Lower lobe of right lung (tissue), 2 donors: ENCODE data around the gene TMEM63A. TPM values are rescaled to one million over a fixed set of nuclear protein-coding genes. Genes with fewer than 3 reads are reported as not detected.

Experiments
- ATAC-seq, 2 donors: fragments of 200-7000 bp; cut with Tn5 transposase; one replicate each; pipeline ENCODE4 v1.9.1; 2020 to 2022; ENCODE audit warnings: mild to moderate bottlenecking in 2 of 2, moderate library complexity in 2 of 2
- DNase-seq: peaks from one replicate; pipeline ENCODE4 v3.0.0-alpha.2; 2020
- H3K27ac ChIP-seq: fragments of 200-600 bp; one replicate; pipeline ENCODE4 v1.8.0; 2022
- H3K27me3 ChIP-seq: fragments of 200-600 bp; one replicate; pipeline ENCODE4 v1.8.0; 2022; ENCODE audit warnings: low read depth
- H3K36me3 ChIP-seq: fragments of 200-600 bp; one replicate; pipeline ENCODE4 v1.8.0; 2022; ENCODE audit warnings: mild to moderate bottlenecking
- H3K4me1 ChIP-seq: fragments of 200-600 bp; one replicate; pipeline ENCODE4 v1.8.0; 2022
- H3K4me3 ChIP-seq: fragments of 200-600 bp; one replicate; pipeline ENCODE4 v1.8.0; 2022; ENCODE audit warnings: mild to moderate bottlenecking
- H3K9me3 ChIP-seq: fragments of 200-600 bp; one replicate; pipeline ENCODE4 v1.8.0; 2022
- intact Hi-C: fragments of 100-400 bp; cut with DNase I; formaldehyde crosslinking; loops from one replicate; pipeline ENCODE4 v1.11.0; 2022
- total RNA-seq: library from RNA; stranded (reverse); fragmentation: NEBNext Ultra II Directional; extraction: Animal tissue kit (Norgen Biotek cat#: 25700); gene quantifications from one replicate; pipeline ENCODE4 v1.2.1, GENCODE V29; 2021
- TF ChIP-seq, protein P1 (sequence below): fragments of 200-600 bp; IDR thresholded peaks from one replicate; pipeline ENCODE4 v1.8.0; 2022; ENCODE audit warnings: antibody characterized with exemption, mild to moderate bottlenecking
- donor health status: DM: no; HTN: yes; CAD: no; lungs with severe emphysema.

TMEM63A gene
- total RNA-seq, 1 donor from 2014 or later = 141 TPM

DNA sequence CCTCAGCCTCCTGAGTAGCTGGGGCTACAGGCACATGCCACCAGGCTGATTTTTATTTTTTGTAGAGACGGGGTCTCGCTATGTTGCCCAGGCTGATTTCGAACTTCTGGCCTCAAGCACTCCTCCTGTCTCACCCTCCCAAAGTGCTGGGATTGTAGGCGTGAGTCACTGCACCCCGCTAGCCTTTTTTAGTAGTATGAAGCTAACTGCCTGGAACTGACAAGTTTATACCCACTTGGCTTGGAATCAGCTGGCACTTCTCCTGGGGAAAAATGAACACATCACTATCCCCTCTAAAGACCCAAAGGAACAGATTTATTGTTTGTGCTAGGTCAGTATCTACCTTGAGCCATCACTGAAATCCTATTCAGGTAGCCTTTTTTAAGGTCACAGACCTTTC lies 19.0 kb downstream of the TMEM63A start:
- Histone ChIP-seq H3K27me3 (no peaks in the 10 kb centered on the region), H3K4me1 (peaks cover 8% of the 10 kb centered on the region), H3K27ac (no peak overlapping the region), H3K4me3 (no peak overlapping the region), H3K9me3 (no peaks in the 10 kb centered on the region), H3K36me3 (peaks cover 95% of the 10 kb centered on the region)
- intact Hi-C loops = no loop called here
- no peak for ATAC-seq
- TF ChIP-seq, protein P1, sequence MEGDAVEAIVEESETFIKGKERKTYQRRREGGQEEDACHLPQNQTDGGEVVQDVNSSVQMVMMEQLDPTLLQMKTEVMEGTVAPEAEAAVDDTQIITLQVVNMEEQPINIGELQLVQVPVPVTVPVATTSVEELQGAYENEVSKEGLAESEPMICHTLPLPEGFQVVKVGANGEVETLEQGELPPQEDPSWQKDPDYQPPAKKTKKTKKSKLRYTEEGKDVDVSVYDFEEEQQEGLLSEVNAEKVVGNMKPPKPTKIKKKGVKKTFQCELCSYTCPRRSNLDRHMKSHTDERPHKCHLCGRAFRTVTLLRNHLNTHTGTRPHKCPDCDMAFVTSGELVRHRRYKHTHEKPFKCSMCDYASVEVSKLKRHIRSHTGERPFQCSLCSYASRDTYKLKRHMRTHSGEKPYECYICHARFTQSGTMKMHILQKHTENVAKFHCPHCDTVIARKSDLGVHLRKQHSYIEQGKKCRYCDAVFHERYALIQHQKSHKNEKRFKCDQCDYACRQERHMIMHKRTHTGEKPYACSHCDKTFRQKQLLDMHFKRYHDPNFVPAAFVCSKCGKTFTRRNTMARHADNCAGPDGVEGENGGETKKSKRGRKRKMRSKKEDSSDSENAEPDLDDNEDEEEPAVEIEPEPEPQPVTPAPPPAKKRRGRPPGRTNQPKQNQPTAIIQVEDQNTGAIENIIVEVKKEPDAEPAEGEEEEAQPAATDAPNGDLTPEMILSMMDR = no peak
- no peak for DNase-seq

DNA sequence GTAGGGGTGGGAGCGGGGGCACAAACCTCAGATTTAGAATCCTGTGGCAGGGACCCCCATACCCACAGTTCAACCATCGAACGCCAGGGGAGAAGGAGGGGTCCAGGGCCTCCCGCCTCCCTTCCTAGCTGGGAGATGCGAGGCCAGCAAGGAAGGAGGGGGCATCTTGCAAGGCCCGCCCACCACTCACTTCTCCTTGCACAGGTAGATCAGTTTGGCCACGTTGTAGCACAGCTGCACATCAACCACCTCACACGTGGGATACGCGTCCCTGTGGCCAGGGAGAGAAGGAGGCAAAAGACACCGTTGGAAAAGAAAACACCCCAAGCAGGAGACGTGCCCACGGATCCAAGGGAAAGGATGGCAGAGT lies 19.6 kb downstream of the TMEM63A start:
- DNase-seq (no peak), ATAC-seq (no peak)
- intact Hi-C loops = no loop called here
- Histone ChIP-seq H3K27me3 (no peaks in the 10 kb centered on the region), H3K4me1 (peaks cover 8% of the 10 kb centered on the region), H3K27ac (no peak overlapping the region), H3K4me3 (no peak overlapping the region), H3K9me3 (no peaks in the 10 kb centered on the region), H3K36me3 (peaks cover 95% of the 10 kb centered on the region)
- TF ChIP-seq, protein P1 = no peak

DNA sequence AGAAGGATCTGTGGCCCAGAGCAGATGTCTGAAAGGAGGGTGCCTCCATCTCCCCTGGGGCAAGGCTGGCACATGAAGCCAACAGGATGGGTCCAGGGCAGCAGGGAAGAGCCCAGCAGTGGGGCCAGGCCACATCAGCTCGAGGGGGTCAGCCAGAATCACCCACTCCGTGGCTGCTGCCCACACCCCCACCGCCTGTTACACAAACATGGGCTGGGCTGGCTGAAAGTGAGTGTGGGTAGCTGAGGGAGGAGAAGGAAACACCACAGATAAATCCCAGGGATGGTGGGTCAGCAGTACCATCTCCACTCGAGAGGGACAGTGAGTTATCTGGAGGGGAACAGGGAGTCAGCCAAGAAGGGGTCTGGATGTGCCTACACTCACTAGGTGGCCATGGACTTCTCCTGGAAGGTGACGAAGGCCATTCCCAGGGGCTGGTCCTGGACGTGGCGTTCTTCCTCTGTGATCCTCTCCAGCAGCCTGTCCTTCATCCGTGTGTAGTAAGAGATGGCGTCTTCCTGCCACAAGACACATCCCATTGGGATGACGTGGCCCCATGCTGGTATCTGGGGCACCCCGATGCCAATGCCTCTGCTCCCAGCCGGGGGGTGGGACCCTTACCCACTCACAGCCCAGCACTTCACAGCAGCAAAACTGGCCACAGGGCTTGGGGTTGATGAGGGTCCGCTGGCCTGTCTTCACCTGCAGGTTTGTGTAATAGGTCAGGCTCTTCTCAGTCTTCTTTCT lies 20.2 kb downstream of the TMEM63A start:
- peaks cover 93% of the 10 kb centered on the region for H3K36me3 ChIP-seq
- no peaks in the 10 kb centered on the region for H3K27me3 ChIP-seq
- no peak for ATAC-seq
- TF ChIP-seq, protein P1 = no peak
- no peak overlapping the region for H3K27ac ChIP-seq
- H3K9me3 ChIP-seq = no peaks in the 10 kb centered on the region
- DNase-seq = no peak
- intact Hi-C loops = no loop called here
- no peak overlapping the region for H3K4me3 ChIP-seq
- H3K4me1 ChIP-seq = peaks cover 8% of the 10 kb centered on the region

- DNase-seq = no peak
- Histone ChIP-seq H3K4me1 (peaks cover 8% of the 10 kb centered on the region), H3K36me3 (peaks cover 93% of the 10 kb centered on the region), H3K27me3 (no peaks in the 10 kb centered on the region), H3K4me3 (no peak overlapping the region), H3K9me3 (no peaks in the 10 kb centered on the region), H3K27ac (no peak overlapping the region)
- ATAC-seq = no peak
- TF ChIP-seq, protein P1 = no peak
- intact Hi-C loops = no loop called here
These were observed 21.2 kb downstream of the TMEM63A start for GRCh38 chr1:225860876-225861441.

GRCh38 chr1:225860107-225860506 lies 22.1 kb downstream of the TMEM63A start:
- no peaks in the 10 kb centered on the region for H3K9me3 ChIP-seq
- H3K36me3 ChIP-seq = peaks cover 93% of the 10 kb centered on the region
- H3K4me1 ChIP-seq = peaks cover 15% of the 10 kb centered on the region
- ATAC-seq = no peak
- DNase-seq = no peak
- no peaks in the 10 kb centered on the region for H3K27me3 ChIP-seq
- TF ChIP-seq, protein P1 = no peak
- intact Hi-C loops = no loop called here
- no peak overlapping the region for H3K4me3 ChIP-seq
- no peak overlapping the region for H3K27ac ChIP-seq
